ENCODE results near the gene SRXN1.

SRXN1 gene

DNA sequence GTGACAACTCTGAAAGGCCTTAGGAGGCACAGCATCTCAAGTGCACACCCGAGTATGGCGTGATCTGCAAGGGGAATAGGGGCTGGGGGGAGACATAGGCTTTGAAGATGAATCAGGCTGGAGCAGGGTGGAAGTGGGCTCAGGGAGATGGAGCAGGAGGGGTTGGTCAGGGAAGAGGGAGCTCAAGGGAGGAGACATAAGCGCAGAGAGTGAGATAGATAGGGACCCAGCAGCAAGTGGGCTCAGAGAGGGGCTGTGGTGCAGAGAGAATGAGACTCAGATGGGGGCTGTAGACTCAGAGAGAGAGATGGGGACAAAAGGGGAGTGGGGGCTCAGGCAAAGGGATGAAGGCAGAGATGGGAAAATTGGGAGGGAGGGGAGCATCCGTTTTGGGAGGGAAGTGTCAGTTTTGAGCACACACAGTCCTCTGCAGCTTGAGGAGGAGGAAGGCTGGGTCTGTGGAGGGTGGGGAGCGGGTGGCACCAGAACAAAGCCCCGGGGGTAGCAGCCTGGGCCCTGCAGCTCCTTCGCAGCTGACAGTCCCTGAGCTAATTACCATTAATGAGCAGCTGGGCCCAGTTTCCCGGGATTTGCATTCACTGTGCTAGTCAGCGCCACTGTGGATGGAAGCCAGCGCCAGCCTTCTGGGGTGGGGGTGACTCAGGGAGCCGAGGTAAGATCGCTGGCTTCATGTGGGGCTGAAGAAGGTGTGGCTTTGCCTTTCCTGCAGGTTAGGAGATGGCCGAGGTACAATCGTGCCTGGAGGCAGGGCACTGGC lies 18.7 kb downstream of the SRXN1 start:
- DNase-seq, result no peak

GRCh38 chr20:631101-631500 lies 21.9 kb downstream of the SRXN1 start:
- no peak for DNase-seq

DNA sequence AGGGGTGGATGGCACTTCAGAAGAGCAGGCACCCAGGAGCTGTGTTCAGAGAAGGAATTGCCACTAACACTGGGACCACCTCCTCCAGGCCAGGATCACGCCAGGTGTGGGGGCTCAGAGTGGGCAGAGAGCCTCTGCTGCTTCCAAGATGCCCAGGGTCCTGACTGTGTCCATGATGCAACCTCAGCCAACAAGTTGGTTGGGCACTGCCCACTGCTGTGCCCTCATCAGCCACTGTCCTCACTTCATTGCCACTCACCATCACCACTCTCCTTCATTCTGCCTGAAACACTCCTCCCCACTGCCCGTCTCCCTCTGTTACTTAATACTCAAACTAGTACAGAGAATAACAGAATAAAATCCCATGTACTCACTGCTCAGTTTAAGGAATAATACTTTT lies 26.4 kb downstream of the SRXN1 start:
- no peak for DNase-seq

GRCh38 chr20:625360-625932 lies 27.6 kb downstream of the SRXN1 start:
- no peak for DNase-seq

- DNase-seq, result no peak
Observed at GRCh38 chr20:623704-624103, 29.3 kb downstream of the SRXN1 start.

DNA sequence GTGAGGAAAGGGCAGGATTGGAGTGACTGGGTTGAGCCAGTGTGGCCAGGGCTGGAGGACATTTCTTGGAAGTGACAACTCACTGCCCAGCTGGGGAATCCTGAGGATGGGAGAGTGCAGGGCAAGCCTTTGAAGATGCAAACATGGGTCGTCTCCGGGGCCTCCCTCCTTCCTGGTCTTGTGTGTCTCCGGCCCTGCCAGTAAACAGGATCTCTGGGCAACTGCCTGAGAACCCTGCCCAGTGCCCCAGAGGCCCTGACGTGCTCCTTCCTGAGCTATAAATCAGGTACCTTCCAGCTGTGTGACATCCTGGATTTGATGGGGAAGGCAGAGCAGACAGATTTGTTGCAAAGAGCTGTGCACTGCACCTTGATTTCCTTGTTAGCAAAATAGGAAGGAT lies 30.0 kb downstream of the SRXN1 start:
- no peak for DNase-seq

GRCh38 chr20:622161-622560 lies 30.8 kb downstream of the SRXN1 start:
- DNase-seq, result no peak

DNA sequence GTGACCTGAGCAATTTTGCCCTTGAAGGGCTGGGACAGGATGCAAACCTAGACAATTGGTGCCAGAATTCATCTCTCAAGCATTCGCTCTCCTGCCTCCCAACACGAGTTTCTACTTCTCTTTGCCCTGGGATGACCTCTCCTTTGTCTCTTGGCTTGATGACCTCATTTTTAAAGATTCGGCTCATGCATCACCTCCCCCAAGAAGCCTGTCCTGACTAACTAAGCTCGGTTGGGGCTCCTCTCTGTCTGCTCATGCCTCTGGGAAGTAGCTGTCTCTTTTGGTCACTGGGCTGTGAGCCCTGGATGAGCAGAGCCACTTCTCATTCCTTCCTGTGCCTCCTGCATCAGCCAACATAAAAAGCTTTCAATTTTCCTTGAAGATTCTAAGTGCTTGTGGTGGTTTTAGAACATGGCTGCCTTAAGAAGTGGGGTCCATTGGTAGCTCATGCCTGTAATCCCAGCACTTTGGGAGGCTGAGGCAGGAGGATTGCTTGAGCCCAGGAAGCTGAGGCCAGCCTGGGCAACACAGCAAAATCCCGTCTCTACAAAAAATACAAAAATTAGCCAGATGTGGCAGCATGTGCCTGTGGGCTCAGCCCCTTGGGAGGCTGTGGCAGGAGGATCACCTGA lies 31.8 kb downstream of the SRXN1 start:
- DNase-seq, result no peak

DNA sequence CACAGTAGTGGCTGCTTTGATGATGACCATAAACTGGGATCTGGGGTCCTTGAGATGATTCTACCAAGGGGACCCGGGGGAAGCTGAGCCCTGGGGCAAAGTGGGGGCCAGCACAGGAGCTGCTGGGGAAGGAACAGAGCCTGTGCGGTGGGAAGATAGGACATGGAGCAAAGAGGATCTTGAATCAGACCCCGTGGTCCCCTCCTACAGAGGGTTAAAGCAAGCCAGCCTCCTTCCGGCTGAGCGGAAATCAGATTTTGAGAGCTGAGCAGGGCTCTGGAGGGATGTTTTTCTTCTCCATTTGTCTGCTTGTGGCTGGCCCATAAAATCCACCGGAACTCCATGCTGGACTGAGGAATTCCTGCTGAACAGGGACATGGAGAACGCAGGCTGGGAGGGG lies 32.8 kb downstream of the SRXN1 start:
- DNase-seq, result no peak

- DNase-seq, result no peak
Observed at GRCh38 chr20:618980-619379, 34.0 kb downstream of the SRXN1 start.

DNA sequence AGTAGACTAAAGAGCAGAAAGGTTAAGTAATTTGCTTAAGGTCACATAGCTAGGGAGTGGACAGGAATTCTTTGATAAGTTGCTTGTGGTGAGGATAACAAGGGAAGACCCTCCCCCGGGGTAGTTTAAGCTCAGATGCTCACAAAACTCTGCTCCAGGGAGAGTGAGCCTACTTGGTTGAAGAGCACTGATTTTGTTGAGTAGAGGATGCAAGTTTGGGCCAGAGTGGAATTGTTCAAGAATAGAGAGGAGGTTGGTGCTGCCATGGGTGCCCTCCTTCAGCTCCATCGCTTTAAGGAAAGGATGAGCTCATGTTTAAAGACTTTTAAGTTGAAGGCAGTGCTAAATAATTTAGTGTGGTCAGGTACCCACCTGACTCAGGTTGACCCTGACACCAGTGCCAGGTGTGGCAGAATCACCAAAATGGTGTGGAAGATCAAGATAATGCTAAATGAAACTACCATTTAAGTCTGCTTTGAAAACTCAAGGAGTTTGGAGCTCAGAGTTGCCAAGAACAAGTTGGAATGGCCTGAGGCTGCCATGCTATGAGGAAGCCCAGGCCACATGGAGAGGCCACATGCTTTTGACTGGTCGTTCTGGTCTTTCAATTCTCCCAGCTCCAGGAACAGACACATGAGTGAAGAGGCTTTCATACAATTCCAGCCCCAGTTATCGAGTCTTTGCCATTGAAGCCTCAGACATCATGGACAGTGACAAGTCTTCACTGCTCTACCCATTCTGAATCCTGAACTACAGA lies 34.9 kb downstream of the SRXN1 start:
- DNase-seq, result no peak

GRCh38 chr20:615514-615913 lies 37.5 kb downstream of the SRXN1 start:
- DNase-seq, result no peak

GRCh38 chr20:611843-612185 lies 41.2 kb downstream of the SRXN1 start:
- no peak for DNase-seq

DNA sequence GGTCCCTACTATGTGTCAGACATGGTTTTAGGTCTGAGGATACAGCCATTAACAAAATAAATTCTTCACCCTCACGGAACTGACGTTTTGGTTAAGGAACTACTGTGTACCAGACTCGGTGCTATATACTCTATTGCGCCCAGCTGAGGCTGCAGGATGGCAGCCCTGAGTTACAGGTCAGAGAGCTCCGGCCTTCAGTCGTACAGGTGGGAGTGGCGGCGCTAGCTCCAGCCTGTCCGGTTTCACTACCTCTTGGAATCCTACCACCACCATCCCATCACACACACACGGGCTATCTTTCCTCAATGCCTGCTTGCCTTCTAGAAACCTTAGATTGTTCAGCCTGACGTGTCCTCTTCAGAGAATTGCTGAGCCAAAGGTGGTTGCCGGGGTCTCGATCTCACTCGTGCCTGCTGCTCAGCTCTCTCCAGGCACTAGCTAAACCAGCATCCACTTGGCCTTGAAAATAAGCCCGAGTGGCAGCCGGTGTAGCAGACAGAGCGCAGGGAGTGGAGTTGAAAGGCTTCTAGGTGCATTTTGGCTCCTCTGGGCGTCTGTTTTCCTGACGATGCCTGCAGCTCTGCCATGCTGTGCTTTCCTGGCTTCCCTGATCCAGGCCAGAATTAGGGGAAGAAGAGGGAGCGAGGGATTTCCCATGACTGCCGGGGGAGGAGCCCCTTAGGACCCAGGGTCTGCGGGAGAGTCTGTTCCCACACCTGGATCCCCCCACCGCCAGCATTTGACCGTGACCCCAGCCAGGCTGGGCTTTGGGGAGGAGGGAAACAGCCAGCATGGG lies 41.8 kb downstream of the SRXN1 start:
- no peak for DNase-seq

DNA sequence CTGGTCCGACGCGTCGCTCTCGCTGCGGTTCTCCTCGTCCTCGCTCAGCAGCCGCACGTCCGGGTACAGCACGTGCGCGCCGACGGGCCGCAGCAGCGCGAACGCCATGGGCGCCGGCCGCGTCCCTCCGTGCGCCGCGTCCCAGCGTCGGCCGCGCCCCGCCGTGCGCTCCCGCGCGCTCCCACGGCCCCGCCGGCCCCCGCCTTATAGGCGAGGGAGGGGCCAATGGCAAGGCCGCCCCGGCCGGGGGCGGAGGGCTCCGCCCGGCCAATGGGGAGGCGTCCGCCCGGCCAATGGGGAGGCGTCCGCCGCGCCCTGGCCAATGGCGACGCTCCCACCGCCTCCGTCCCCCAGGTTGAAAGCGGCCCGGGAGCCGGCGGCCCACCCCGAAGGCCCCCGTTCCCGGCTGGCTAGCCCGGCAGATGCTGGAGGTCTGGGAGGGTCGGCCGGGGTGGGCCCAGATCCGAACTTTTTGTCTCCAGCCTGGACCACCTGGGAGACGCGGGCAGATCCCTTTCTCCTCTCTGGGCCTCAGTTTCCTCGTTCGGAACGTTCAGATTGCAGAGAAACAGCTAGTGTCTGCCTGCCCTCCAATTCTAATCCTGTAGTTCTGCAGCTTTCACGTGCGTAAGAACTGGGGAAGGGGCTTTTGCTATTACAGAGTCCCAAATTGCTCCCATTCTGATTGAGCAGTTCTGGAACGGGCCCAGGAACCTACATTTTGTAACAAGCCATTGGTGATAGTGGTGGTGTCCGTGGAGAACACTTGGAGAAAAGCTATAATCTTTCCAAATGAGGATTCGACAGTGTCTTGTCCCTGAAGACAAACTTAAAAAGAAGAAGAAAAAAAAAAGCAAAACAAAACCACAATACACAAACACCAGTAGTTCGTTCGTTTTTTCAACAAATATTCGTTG lies 42.6 kb downstream of the SRXN1 start, which contains the start of gene TCF15:
TSS of gene TCF15 (minus strand) at position 180 of the 917 bp plus-strand sequence. CDS start at position 108, 72 bp downstream.
- DNase-seq, result peak; percentile 29

- DNase-seq, result no peak
Observed at GRCh38 chr20:609371-609964, 43.5 kb downstream of the SRXN1 start.

DNA sequence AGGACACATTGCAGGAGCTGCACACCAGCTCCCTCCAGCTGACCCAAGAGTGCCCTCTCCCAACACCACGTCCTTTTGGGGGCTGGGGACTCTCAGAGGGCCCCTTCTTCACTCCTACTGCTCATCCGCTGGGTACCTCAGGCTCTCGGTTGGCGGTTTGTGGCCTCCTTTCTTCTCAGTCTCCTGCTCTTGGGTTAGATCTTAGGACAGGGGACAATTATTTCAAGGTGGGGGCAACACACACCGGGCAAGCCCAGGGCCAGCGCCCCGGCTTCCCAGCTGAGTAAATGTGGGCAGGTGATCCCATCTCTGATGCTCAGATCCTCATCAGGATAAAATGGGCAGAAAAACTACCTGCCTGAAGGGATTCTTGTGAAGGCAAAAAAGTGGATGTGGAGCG lies 44.0 kb downstream of the SRXN1 start:
- DNase-seq, result no peak

DNA sequence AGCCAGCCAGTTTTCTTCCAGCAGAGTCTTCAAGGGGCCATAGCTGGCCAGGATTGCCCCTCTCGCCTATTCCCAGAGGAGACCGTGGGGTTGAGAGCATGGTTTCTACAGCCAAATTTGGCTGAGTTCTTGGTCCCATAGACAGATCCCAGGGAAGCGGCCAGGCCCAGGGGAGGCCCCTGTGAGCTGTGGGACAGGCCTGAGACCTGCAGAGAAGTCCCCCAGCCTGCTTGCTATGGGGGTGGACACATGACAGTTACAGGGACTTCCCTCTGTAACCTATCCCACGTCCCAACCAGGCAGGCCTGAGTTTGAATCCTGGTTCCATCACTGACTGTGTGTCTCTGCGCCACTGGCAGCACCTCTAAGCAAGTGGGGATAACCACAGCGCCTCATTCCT lies 45.5 kb downstream of the SRXN1 start:
- DNase-seq, result no peak

DNA sequence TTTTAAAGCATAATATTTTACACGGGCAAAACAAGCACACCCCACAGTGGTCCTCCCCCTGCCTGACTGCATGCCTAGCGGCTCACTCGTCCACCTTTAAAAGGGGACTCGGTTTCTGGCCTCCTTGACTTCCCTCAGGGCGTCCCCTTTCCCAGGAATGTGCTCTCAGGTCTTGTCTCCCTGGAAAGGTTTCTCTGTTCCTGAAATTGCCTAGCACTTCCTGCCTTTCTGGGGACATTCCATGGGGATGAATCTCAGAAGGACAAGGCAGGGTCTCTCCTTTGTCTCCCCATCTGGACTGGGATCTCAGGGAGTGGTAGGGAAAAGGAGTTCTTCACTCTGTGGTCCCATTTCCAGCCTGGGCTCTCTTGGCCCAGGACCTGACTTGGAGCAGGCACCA lies 47.8 kb downstream of the SRXN1 start:
- DNase-seq, result no peak

DNA sequence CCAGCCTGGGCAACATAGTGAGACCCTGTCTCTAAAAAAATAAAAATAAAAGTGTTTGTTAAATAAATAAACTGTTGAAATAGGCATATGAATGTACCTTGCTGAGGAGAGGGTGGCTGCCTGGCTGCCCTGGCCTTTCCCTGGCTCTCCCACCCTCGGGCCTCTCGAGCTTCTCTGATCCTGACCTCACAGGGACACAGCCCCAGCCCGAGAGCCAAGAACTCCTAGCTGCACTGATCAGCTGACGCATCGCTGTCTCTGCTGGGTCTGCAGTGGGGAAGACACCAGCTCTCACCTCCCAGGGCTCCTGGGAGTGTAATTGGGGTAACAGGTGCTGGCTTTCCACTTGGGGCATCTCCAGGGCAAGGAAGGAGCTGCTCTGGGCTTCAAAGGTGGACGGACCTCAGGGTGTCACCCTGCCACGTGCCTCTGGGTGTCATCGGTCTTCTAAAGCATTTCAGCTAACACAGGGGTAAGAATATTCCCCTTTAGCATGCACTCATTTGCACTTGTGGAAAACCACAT lies 49.8 kb downstream of the SRXN1 start:
- DNase-seq, result no peak
